Uterus (tissue), 2 donors: ENCODE measurements around the gene TRNP1.

Experiments
- POLR2A ChIP-seq, 2 donors: fragments of 450-650 bp; IDR thresholded peaks; one replicate each; pipeline ENCODE4 v1.6.1; 2016; ENCODE audit warnings: antibody characterized with exemption in 2 of 2, mild to moderate bottlenecking in 1 of 2, moderate library complexity in 1 of 2
- TF ChIP-seq, protein P1 (sequence below), 4 experiments: fragments of 200-600 bp in 2 of 4; fragments of 450-650 bp in 2 of 4; sonication (generic) in 2 of 4; IDR thresholded peaks; one replicate each; pipeline ENCODE4 v1.5.1; 2016 to 2019; ENCODE audit warnings: antibody characterized with exemption in 4 of 4, mild to moderate bottlenecking in 2 of 4, moderate library complexity in 1 of 4

- no peak for TF ChIP-seq POLR2A (IDR thresholded peaks at IDR 0.05)
- TF ChIP-seq, protein P1, sequence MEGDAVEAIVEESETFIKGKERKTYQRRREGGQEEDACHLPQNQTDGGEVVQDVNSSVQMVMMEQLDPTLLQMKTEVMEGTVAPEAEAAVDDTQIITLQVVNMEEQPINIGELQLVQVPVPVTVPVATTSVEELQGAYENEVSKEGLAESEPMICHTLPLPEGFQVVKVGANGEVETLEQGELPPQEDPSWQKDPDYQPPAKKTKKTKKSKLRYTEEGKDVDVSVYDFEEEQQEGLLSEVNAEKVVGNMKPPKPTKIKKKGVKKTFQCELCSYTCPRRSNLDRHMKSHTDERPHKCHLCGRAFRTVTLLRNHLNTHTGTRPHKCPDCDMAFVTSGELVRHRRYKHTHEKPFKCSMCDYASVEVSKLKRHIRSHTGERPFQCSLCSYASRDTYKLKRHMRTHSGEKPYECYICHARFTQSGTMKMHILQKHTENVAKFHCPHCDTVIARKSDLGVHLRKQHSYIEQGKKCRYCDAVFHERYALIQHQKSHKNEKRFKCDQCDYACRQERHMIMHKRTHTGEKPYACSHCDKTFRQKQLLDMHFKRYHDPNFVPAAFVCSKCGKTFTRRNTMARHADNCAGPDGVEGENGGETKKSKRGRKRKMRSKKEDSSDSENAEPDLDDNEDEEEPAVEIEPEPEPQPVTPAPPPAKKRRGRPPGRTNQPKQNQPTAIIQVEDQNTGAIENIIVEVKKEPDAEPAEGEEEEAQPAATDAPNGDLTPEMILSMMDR (IDR thresholded peaks at IDR 0.05): no peak
These were observed 11.1 kb downstream of the TRNP1 start for GRCh38 chr1:27004471-27005165.
